Inferior parietal cortex (tissue), 1 donor: ENCODE measurements around the gene ZFYVE21.

Source experiments
- DNase-seq: peaks from one replicate; pipeline ENCODE4 v3.0.0-alpha.2; 2016; ENCODE audit errors: extremely low spot score

Gene ZFYVE21

DNA sequence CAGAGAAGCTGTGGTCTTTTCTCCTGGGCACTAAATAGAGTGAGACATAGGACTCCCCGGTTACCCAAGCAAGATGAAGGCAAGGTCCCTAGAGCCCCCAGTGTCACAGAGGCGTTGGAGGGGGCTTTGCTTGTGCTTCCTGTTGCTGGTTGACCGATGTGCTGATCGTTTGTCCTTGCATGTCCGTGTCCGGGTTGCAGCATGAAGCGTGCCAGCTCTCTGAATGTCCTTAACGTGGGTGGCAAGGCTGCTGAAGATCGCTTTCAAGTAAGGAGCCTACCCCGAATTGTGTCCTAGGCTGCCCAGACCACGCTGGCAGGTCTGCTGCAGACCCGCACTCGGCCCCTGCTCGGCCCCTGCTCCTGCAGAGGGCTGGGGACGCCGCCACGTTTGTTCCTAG lies 23.5 kb upstream of the ZFYVE21 start:
- DNase-seq = no peak

GRCh38 chr14:103692871-103693270 lies 22.7 kb upstream of the ZFYVE21 start:
- DNase-seq = no peak

- DNase-seq = no peak
These were observed 22.1 kb upstream of the ZFYVE21 start for GRCh38 chr14:103693515-103693914.

GRCh38 chr14:103694572-103695026 lies 21.0 kb upstream of the ZFYVE21 start:
- DNase-seq = no peak

DNA sequence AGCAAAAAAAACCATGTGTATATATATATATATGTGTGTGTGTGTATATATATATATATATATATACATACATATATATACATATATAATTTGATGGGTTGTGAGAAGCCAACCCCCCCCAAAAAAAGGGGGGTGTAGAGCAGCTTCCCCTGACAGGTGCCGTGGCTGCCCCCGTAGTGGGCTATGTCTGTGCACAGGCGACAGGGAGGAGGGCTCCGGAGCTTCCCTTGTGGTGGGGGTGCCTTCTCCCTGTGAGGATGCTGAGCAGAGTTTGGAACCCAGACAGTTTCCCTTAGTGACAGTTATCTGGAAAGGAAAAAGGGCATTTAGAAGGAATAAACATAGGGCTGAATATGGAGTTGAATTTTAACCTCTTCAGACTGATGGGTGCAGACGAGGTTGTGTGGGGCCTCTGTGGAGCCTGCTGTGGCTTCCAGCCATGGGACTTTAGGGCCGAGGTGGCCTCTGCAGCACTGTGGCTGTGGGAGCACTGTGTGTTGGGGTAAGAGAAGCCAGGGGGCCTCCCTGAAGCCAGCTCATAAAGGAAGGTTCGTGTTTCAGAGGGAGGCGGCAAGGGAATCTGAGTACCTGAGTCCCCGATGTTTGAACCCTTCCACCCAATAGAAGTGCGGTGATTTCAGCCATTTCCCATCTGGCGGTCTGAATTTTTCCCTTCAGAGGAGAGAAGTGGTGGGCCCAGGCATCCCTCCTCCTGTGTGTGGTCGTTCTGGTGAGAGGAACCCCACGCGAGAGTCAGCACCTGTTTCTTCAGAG lies 20.1 kb upstream of the ZFYVE21 start:
- DNase-seq = no peak

DNA sequence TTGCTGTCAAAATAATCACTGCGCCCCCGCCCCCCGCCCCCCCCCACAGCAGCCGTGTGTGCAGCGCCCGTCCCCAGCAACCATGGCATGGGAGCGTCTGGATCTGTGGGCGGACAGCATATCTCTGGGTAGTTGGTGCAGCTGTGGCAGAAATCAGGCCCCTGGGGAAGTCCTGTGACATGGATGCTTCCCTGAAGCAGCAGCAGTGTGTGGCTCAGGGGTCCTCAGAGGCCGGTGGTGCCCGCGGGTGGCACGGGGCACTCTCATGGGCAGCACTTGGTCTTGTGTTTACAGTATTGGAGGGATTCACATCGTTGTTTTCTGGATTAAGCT lies 19.6 kb upstream of the ZFYVE21 start:
- DNase-seq = no peak

- no peak for DNase-seq
These were observed 19.0 kb upstream of the ZFYVE21 start for GRCh38 chr14:103696466-103697071.

DNA sequence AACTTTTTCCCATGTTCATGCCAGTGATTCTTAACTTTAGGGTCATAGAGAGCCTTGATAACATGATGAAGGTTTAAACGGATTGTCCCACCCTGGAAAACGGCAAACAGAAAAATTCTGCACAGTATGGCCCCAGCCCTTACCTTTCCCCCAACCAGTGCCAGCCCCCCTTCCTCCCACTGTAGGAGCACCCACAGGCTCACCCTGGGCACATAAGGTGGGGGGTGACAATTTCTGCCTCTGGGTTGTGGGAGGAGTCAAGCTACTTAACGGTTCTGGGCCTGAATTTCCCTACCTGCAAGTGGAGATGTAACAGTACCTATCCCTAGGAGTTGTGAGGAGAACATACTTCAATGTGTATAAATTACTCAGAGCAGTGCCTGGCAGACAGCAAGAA lies 18.4 kb upstream of the ZFYVE21 start:
- DNase-seq = no peak

GRCh38 chr14:103697603-103698379 lies 17.8 kb upstream of the ZFYVE21 start:
- DNase-seq = no peak

DNA sequence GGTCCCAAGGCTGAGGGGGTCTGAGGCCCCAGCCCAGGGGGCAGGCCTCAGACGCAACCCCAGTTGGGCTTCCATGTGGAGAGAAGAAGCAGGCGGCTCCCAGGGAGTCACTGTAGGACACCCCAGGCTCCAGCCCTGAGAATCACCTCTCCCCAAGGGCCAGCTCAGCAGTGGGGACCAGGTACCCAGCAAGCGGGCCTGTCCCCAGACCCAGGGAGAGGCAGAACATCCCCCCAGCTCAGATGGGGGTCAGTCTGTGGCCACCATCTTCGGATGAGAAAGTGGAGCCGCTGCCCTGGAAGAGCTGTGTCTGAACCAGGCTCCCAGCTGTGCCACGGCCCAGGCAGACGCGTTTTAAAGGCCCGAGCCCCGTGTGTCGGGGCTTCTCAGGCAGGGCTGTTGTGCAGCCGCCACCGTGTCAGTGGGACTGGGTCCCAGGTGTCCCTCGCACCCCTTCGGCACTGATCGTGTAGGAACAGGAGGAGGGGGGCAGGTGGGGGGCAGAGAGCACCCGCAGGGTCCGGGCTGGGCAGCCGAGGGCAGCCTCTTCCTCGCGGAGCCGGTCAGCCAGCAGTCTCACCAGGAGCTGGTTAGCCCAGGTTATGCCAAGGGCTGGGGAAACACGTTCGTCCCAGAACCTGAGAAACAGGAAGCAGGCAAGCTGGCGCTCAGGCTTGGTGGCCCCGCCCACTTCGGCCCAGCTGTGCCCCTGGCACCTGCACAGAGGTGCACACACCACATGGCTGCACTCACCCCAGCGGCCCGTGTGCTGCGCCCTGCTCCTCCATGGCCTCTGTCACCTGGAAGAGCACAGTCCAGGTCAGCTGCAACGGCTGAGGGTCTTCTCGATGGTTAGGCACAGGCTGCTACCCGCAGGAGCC lies 17.0 kb upstream of the ZFYVE21 start:
- no peak for DNase-seq

DNA sequence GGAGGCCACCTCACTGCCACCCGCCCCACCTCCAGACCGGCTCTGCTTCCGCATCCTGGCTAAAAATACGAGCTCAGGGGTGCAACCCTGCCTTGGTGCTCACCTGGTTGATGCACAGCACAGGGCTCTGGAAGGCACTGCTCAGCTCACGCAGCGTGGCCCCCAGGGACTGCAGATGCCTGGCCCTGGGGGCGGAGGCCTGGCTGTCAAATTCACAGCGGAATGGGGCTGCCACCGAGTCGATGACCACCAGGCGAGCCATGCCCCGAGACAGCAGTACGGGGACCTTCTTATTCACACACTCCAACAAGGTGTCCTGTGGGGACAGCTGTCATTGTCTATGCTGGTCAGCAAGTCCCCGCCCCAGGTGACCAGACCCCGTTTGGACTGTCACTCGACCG lies 16.3 kb upstream of the ZFYVE21 start:
- DNase-seq = no peak

GRCh38 chr14:103699901-103700752 lies 15.5 kb upstream of the ZFYVE21 start:
- DNase-seq = no peak

DNA sequence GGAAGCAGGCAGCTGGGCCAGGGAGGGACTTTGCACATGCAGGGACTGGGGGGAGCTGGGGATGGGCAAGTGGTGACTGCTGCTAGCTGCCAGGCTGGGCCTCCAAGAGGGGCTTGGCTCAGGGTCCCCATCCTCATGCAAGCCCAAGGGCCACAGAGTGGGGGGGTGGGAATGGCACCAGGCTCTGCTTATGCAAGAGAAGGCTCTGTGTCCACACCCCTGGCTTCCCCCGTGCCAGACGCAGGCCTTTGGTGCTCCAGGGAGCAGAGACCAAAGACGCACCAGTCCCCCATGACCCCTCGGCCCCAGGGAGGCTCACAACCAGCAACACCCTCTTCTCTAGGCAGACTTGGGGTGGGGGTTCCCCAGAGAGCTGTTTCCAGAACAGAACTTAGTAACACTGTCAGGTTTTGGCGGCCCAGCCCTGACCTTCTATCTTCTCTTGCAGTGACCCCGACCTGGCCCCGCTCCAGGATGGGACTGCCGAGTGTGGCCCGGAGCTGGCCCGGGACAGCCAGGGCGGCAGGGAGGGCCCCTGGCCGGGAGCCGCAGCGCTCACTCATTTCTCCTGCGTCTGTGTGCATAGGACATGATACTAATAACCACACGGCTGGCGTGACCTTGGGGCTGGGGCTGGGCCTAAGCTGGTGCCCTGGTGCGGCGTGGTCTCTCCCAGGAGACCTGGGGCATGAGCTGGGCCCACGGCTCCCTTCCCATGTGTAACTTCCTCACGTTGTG lies 14.7 kb upstream of the ZFYVE21 start:
- DNase-seq = no peak

GRCh38 chr14:103702095-103702494 lies 13.5 kb upstream of the ZFYVE21 start:
- DNase-seq = no peak

GRCh38 chr14:103702497-103703432 lies 12.8 kb upstream of the ZFYVE21 start:
- DNase-seq = no peak

- no peak for DNase-seq
These were observed 11.9 kb upstream of the ZFYVE21 start for GRCh38 chr14:103703433-103704385.

- no peak for DNase-seq
These were observed 10.9 kb upstream of the ZFYVE21 start for GRCh38 chr14:103704708-103705107.

DNA sequence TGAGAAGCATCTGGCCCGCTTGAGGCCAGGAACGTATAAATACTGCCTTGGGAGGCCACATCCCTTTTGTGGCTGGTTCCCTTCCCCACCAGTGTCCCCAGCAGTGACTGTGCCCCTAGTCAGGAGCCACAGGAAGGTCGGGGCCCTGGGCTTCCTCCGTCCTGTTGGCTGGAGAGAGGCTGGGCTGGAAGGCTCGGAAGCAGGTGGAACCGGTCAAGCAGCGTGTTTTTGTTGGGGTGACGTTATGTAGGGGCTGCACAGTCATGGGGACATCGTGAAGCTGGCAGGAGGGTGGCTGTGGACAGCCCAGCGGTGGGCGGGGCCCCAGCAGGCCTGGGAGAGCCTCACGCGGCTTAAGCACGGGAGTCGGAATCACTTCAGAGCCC lies 10.5 kb upstream of the ZFYVE21 start:
- DNase-seq = no peak
